Measurements from ENCODE around the gene RIPK3.
"Not testable (repeated sequence)": the region's sequence is repeated elsewhere in the genome, so short reads cannot be mapped to it uniquely, and the experiment has no call there.

RIPK3 gene

DNA sequence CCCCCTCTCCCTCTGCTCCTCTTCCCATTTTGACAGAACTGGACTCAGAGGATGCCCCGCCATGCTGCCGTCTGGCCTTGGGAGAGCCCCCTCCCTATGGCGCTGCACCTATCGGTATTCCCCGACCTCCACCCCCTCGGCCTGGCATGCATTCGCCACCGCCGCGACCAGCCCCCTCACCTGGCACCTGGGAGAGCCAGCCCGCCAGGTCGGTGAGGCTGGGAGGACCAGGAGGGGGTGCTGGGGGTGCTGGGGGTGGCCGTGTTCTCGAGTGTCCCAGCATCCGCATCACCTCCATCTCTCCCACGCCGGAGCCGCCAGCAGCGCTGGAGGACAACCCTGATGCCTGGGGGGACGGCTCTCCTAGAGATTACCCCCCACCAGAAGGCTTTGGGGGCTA lies 29.7 kb upstream of the RIPK3 start:
- DNase-seq (ENCODE audit: low read depth), result no peak

DNA sequence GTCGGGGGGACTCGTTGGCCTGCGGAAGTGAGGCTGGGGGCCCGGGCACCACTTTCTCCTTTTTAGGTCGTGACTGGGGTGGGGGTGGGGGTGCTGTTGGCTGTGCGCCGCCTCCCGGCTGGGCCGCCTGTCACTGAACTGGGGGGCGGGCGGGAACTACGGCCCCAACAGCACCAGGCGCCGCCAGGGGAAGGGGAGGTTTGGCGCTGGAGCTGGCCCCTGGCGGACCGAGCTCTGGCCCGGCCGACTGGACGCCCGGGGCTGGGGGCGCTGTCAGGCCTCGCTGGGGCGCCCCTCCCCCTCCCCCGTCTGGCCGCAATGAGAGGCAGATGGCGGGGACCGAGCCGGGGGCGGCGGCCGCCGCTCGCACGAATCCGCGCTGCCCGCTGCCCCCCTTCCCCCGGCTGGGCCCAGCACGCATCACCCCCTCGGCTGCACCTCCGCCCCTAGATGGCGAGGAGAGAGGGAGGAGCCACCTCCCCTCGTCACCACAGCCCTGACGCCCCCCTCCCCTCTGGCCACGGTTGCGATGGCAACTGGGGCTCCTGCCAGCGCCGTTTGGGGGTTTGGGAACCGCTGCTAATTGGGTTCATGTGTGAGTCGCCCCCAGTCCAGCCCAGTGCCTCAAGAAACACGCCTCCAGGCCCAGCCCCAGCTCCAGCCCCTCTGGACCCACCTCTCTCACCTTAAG lies 28.9 kb upstream of the RIPK3 start:
- DNase-seq (ENCODE audit: low read depth), result no peak

DNA sequence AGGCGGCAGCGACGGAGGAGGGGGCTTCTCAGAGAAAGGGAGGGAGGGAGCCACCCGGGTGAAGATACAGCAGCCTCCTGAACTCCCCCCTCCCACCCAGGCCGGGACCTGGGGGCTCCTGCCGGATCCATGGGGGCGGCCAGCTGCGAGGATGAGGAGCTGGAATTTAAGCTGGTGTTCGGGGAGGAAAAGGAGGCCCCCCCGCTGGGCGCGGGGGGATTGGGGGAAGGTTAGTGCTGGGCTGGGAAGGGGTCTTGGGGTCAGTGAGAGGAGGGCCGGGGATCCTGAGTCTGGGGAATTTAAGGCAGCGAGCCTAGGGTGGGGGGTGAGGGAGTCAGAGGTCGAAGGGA lies 28.4 kb upstream of the RIPK3 start:
- DNase-seq (ENCODE audit: low read depth), result no peak

DNA sequence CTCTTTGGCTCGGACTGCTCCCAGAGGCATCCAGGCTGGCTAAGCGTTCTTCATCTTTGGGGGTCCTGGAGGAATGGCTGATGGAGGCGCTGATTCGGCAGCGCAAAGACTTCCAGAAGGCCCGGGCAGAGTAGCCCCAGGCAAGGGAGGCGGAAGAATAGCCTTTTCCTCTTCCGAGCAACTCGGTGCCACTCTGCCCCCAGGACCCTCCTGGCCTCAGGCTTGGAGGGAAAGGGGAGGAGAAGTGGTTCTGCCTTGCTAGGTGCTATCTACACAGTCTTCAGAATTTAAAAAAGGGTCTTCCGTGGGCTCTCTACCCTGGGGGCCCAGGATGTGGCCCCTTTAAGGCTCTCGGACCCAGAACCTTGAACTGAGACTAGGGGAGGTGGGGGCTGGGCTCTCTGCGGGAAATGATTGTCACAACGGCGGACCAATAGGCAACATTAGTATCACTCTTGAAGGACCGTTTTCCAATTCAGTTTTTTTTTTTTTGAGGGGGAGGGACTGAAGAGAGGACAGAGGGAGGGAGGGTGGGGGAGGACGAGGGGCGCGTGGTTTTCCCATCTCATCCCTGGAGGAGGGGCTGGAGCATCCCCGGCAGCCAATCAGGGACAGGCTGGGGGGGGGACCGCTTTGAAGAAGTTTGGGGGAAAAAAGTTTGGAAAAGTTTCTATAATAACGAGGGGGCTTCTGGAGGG lies 27.9 kb upstream of the RIPK3 start, which contains the start of gene NFATC4:
Gene NFATC4, plus strand, starts transcription at position 671 of the 698 bp plus-strand sequence. CDS start 157 bp downstream, outside the sequence.
- peak; percentile 76 for DNase-seq (ENCODE audit: low read depth)

DNA sequence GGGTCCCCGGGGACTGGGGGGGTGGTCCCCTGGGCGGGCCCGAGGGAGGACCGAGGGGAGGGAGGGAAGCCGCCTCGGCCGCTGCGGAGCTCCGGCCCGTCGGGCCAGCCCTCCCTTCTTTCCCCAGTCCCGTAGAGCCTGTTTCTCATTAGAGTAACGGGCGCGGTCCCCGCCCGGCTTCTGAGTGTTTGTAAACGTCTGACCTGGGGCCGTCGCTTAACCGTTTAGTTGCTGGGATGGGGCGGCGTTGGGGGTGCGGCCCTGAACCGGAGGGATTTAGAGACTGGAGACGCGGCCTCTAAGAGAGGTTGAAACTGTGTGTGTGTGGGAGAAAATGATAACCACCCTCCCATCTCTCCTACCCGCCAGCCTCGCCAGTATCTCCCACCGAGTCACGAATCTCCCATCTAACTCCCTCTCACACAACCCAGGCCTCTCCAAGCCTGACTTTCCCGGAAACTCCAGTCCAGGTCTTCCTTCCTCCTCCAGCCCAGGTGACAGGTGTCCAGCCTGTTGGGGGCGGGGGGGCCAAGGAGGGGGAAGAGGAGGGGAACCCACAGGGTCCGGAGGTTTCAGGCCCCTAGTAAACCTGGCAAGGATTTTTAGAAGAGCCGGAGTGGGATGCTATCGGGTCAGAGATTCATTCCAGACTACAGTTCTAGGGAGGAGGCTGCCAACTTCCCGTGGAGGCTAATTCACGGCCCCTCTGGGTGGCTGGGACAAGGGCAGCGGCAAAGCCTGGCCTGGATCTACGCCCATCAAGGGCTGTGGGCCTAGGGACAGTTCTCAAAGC lies 27.1 kb upstream of the RIPK3 start:
- peak; percentile 60 for DNase-seq (ENCODE audit: low read depth)

DNA sequence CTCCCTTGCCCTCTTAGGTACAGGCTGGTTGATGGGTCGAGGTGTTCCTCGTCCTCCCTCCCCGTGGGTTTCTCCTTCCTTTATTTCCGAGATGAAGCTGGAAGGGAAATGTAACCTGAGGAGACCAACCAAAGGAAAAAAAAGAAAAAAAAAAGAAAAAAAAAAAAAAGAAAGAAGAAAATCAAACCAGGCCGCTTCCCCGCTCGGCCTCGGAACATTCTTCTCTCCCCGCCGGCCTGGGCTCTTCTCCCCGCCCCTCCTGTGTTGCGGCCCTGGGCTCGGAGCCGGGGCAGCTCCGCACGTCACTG lies 26.6 kb upstream of the RIPK3 start:
- no peak for DNase-seq (ENCODE audit: low read depth)

DNA sequence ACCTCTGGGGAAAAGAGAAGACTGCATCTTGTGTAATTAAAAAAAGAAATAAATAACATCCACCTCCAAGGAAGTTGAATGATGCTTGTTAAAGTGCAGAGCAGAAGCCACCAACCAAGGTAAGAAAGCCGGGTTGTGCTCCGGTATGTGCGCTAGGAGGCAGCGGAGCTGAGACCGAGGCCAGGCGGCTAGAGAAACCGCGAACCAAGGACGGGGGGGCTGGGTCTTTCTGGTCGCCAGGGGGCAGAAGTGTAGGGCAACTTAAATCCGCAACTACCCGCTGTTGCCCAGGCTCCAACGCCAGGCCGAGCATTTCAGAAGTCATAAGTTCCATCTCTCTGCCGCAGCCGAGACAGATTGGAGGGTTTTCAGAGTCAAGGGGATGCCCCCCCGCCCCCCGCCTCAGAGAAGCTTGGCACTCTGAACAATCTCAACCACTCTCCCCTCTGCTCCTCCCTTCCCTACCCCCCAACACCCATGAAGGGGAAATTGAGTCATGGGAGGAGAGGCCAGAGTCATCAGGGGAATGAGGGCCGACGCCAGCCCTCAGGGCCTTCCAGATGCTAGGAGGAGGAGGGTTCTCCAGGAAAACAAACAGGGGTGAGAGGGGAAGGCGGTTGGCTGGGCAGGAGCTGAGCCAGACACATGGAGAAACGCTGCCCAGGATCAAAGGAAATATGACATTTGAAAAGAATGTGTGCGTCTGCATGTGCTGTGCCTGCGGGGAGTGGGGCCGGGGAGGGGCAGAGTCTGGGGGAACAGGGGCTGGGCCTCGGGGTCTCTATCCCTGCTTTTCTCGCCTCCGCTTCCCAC lies 26.0 kb upstream of the RIPK3 start:
- DNase-seq (ENCODE audit: low read depth), result peak; percentile 58

DNA sequence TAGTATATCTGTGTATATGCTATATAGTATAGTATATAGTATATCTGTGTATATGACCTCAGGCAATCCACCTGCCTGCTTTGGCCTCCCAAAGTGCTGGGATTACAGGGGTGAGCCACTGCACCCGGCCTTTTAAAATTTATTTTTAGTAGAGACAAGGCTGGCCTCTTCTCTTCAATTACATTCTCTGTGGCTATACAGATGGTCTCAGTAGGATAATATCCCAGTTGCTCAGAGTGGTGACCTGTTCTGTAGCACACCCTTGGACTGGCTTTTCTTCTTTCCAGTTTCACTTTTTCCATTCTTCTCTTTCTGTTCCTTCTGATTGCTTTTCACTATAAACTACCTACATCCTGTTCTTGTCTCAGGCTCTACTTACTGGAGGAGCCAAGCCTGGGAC lies 25.1 kb upstream of the RIPK3 start:
- no peak for DNase-seq (ENCODE audit: low read depth)

DNA sequence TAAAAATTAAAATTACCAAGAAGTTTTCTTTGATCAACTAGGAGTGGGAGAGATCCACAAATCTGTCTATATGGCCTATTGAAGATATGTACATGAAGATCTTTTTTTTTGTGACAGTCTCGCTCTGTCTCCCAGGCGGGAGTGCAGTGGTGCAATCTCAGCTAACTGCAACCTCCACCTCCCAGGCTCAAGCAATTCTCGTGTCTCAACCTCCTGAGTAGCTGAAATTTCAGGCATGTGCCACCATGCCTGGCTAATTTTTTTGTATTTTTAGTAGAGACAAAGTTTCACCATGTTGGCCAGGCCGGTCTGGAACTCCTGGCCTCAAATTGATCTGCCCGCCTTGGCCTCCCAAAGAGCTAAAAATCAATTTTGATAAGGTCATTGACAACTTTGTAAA lies 23.6 kb upstream of the RIPK3 start:
- no peak for DNase-seq (ENCODE audit: low read depth)

DNA sequence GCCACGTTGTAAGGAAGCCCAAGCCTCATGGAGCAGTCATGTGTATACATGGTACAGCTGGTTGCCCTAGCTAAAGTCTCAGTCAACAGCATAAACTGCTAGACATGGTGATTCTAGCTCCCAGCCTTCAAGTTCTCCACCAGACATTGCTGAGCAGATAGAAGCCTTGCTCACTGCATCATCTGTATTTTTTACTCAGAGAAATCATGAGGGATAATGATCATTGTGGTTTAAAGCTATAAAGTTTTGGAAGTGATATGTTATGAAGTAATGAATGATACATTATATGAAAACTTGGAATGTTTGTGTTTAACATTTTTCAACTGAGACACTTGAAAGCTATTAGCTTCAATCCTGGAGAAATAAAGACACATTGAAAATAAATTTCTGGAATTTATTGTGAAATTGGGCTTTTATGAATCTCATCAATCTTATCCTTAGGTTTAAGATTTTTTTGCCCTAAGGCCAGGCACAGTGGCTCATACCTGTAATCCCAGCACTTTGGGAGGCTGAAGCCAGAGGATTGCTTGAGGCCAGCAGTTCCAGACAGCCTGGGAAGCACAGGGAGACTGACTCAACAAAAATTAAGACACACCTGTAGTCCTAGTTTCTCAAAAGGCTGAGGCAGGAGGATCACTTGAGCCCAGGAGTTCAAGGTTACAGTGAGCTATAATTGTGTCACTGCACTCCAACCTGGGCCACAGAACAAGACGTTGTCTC lies 22.6 kb upstream of the RIPK3 start:
- DNase-seq (ENCODE audit: low read depth), result no peak

DNA sequence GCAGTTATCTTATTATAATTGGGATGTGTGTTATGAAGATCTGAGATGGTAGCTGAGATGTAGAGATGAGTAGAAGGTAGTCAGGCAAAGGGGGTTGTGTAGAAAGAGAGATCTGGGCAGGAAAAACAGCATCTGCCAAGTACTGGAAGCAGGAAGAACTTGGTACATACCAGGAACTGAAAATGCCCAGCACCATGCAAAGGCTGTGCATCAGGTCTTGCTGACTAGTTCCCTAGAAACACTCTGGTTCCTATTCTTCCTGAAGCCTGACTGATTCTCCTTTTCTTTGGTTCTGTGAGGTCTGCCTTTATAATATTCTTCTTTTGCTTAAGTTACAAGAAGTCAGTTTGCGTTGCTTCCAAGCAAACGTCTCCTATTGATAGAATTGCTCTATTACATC lies 21.5 kb upstream of the RIPK3 start:
- no peak for DNase-seq (ENCODE audit: low read depth)

DNA sequence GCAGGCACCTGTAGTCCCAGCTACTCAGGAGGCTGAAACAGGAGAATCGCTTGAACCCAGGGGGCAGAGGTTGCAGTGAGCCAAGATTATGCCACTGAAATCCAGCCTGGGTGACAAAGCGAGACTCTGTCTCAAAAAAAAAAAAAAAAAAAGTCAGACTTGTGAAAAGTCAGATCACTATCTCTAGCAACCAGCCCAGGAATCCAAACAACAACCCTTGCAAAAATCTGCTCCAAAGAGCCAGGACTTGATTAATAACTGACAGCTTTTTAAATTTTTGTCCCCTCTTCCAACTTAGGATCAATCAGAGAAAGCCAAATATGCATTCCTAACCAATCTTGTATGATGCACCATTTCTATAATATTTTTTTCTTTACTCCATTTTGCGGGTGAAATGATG lies 20.5 kb upstream of the RIPK3 start:
- DNase-seq (ENCODE audit: low read depth), result no peak

DNA sequence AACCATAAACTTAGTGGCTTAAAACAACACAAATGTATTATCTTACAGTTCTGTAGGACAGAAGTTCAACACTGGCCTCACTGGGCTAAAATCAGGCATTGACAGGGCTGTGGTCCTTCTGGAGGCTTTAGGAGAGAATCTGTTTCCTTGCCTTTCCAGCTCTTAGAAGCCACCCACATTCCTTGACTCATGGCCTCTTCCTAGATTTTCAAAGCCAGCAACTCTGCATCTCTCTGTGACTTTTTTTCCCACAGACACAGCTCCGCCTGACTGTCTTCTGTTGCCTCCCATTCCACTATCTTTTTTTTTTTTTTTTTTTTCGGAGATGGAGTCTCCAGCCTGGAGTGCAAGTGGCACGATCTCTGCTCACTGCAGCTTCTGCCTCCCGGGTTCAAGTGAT lies 16.4 kb upstream of the RIPK3 start:
- no peak for DNase-seq (ENCODE audit: low read depth)

DNA sequence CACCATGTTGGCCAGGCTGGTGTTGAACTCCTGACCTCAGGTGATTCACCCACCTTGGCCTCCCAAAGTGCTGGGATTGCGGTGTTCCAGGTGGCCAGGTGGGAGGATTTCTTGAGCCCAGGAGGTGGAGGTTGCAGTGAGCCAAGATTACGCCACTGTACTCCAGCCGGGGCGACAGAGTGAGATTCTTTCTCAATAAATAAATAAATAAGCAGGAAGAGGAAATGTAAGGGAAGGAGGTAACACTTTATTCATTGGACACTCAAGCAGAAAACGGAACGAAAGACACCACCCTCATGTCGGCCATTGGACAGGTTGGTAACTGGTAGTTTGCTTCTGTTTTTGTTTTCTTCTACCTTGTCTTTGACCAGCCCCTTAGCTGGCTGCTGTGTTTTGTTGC lies 15.2 kb upstream of the RIPK3 start:
- DNase-seq (ENCODE audit: low read depth), result no peak

DNA sequence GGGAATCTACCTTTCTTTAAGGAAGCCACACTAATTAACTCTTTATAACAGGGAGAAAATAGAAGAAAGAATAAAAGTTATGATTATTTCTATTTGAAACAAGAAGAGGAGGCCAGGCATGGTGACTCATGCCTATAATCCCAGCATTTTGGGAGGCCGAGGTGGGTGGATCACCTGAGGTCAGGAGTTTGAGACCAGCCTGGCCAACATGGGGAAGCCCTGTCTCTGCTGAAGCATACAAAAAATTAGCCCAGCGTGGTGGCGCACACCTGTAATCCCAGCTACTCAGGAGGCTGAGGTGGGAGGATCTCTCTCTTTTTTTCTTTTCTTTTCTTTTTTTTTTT lies 14.7 kb upstream of the RIPK3 start:
- DNase-seq (ENCODE audit: low read depth), result not testable (repeated sequence)

DNA sequence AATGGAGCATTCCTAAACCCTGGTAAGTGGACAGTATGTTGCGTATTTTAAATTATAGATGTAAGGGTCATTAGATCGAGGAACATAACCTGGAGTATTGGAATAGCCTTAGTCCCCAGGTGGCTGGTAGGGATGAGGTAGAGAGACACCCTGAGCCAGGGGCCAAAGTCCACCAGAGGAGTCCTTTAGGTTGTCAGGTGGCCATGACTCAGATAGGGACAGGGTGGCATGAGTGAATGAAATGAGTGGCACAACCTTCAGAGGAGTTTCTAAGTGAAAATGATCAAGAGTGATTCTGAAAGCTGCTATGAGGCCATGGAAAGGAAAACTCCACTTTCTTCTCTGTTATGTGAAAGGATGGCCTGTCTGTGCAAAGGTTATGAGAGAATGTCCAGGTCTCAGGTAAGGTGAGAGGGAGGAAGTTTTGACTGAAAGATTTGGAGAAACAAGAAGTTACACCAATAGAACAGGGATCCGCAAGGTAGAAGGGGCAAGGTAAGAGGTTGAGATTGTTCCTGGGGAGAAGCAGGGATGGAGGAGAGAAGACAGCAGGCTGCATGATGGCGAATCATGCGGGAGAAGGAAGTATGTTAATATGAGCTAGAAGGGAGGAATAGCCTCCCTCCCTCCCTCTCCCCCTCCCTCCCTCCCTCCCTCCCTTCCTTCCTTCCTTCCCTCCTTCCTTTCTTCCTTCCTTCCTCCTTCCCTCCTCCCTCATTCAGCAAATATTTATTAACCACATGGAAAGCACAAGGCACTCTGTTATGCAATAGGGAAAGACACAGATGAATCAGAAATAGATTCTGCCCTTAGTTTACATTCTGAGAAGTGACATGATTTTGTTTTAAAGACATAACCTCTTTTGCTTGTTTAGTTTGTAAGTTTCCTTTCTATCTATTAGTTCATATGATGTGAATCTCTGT lies 14.0 kb upstream of the RIPK3 start:
- DNase-seq (ENCODE audit: low read depth), result no peak

DNA sequence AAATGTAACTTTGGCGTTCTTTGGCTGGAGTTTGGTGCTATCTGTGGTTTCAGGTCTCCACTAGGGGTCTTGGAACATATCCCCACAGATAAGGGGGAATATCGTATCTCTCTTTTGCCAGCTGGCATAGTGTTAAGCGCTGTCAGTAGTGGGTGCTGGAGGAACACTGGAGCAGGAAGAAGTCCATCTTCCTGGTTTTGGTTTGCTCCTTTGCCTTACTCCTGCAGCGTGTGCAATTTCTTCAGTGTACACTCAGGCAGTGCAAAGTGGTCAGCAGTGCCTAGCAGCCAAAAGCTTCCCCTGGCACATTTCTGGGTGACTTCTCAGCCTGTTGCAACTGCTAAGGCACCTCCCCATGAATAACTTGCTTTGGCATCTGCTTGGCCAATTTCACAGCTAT lies 11.7 kb upstream of the RIPK3 start:
- no peak for DNase-seq (ENCODE audit: low read depth)

DNA sequence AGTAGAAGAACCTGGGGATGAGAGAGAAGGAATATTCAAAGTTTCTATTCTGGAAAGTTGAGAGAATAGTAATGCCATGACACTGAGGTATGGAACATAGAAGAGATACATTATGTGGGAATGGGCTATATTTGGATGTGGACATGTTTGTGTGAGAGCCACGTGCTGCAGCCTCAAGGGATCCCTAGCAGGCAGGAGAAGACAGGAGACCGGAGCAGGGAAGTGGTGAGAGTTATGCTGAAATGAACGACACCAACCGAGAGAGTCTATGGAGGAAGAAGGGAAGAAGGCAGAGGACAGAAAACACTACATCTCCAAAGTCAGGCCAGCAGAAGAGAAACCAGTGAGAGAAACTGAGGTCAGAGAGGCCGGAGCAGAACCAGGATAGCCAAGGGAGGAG lies 10.0 kb upstream of the RIPK3 start:
- no peak for DNase-seq (ENCODE audit: low read depth)

DNA sequence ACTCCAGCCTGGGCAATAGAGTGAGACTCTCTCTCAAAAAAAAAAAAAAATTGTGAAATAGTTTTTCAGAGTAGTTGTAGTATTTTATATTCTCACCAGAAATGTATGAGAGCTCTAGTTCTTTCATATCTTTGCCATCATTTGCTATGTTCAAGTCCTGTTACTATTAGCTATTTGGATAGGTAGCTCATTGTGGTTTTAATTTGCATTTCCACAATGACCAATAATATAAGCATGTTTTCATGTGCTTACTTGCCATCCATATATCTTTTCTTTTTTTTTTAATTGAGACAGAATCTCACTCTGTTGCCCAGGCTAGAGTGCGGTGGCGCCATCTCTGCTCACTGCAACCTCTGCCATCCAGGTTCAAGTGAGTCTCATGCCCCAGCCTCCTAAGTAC lies 8.4 kb upstream of the RIPK3 start:
- DNase-seq (ENCODE audit: low read depth), result no peak

DNA sequence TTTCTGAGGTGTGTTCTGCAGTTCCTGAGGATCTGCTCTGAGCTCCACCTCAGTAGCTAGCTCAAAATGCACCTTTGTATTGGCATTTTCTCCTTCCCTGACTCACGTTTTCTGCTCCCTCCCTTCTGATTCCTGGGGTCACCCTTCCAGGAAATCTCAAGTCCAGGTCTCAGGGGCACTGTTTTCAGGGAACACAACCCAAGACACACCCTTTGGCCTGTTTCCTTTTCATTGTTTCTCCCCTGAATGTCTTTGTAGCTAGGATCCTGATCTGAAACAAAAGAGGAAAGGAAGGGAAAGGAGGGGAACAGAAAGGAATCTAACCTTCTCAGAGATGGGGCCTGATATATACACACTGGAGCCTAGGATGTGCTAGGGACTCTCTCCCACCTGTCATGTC lies 7.3 kb upstream of the RIPK3 start:
- DNase-seq (ENCODE audit: low read depth), result no peak

All from HS-5 (cell line).